Stimulated activated CD4-positive, alpha-beta T cell treated with anti-CD3 and anti-CD28 coated beads, Interleukin-2, amount 100 ng/mL, for 24 hours (primary cell): ENCODE measurements around the gene SLC39A13.

ENCODE experiments used
- DNase-seq, 2 donors: peaks; one replicate each; pipeline ENCODE4 v3.0.0-alpha.2; 2020

The SLC39A13 gene

GRCh38 chr11:47407746-47408590 is at the start of gene SLC39A13:
Gene SLC39A13 (plus strand): TSS chr11:47408590. CDS start chr11:47410095, 1,505 bp downstream.
- DNase-seq = peak; percentile 92 to 93

- no peak for DNase-seq
These were observed 49.7 kb upstream of the SLC39A13 start for GRCh38 chr11:47358731-47359051.

GRCh38 chr11:47359162-47359561 is 49.2 kb upstream of the SLC39A13 start:
- DNase-seq = no peak

- no peak for DNase-seq
These were observed 48.8 kb upstream of the SLC39A13 start for GRCh38 chr11:47359586-47359985.

GRCh38 chr11:47360341-47360740 is 48.0 kb upstream of the SLC39A13 start:
- no peak for DNase-seq

- DNase-seq = no peak
These were observed 47.0 kb upstream of the SLC39A13 start for GRCh38 chr11:47361419-47361818.

GRCh38 chr11:47366020-47366490 is 42.3 kb upstream of the SLC39A13 start:
- DNase-seq = no peak

- DNase-seq = no peak
These were observed 38.7 kb upstream of the SLC39A13 start for GRCh38 chr11:47369676-47370075.

GRCh38 chr11:47372422-47372821 is 36.0 kb upstream of the SLC39A13 start:
- no peak for DNase-seq

- peak; percentile 91 for DNase-seq
These were observed 34.3 kb upstream of the SLC39A13 start for GRCh38 chr11:47373876-47374719.

GRCh38 chr11:47374720-47375019 is 33.7 kb upstream of the SLC39A13 start:
- no peak for DNase-seq

GRCh38 chr11:47375020-47375419 is 33.4 kb upstream of the SLC39A13 start:
- DNase-seq = no peak

GRCh38 chr11:47375546-47376085 is 32.8 kb upstream of the SLC39A13 start:
- no peak for DNase-seq

- DNase-seq = no peak
These were observed 32.3 kb upstream of the SLC39A13 start for GRCh38 chr11:47376107-47376524.

- no peak for DNase-seq
These were observed 31.6 kb upstream of the SLC39A13 start for GRCh38 chr11:47376525-47377371.

GRCh38 chr11:47377571-47378009 is 30.8 kb upstream of the SLC39A13 start:
- no peak for DNase-seq

GRCh38 chr11:47378010-47378835 is 30.2 kb upstream of the SLC39A13 start, which contains the start of gene SPI1:
Gene SPI1 (minus strand): TSS chr11:47378547. CDS start chr11:47378353, 194 bp downstream.
- no peak for DNase-seq

- DNase-seq = no peak
These were observed 29.6 kb upstream of the SLC39A13 start for GRCh38 chr11:47378836-47379170.

- no peak for DNase-seq
These were observed 29.1 kb upstream of the SLC39A13 start for GRCh38 chr11:47379317-47379716.

- no peak for DNase-seq
These were observed 28.3 kb upstream of the SLC39A13 start for GRCh38 chr11:47380078-47380477.

GRCh38 chr11:47383071-47383470 is 25.3 kb upstream of the SLC39A13 start:
- DNase-seq = no peak

GRCh38 chr11:47384498-47384897 is 23.9 kb upstream of the SLC39A13 start:
- no peak for DNase-seq
